ENCODE results near the gene INPP5J.
A peak's percentile ranks its signal among the peaks of the same experiment; 100 is the strongest.
"Not testable (repeated sequence)": the region's sequence is repeated elsewhere in the genome, so short reads cannot be mapped to it uniquely, and the experiment has no call there.

INPP5J gene

GRCh38 chr22:31122532-31123291 lies at the start of gene INPP5J:
Gene INPP5J (plus strand): TSS chr22:31122966. CDS start chr22:31123015, 49 bp downstream.
- no peak for DNase-seq (ENCODE audit: low read depth)

GRCh38 chr22:31073125-31073524 lies 49.6 kb upstream of the INPP5J start:
- DNase-seq (ENCODE audit: low read depth) = not testable (repeated sequence)

GRCh38 chr22:31073545-31074145 lies 49.1 kb upstream of the INPP5J start:
- not testable (repeated sequence) for DNase-seq (ENCODE audit: low read depth)

- no peak for DNase-seq (ENCODE audit: low read depth)
Observed at GRCh38 chr22:31075961-31076360, 46.8 kb upstream of the INPP5J start.

- DNase-seq (ENCODE audit: low read depth) = no peak
Observed at GRCh38 chr22:31077681-31078080, 45.1 kb upstream of the INPP5J start.

- not testable (repeated sequence) for DNase-seq (ENCODE audit: low read depth)
Observed at GRCh38 chr22:31078389-31078788, 44.4 kb upstream of the INPP5J start.

GRCh38 chr22:31079095-31079642 lies 43.6 kb upstream of the INPP5J start:
- DNase-seq (ENCODE audit: low read depth) = no peak

- no peak for DNase-seq (ENCODE audit: low read depth)
Observed at GRCh38 chr22:31080164-31080847, 42.5 kb upstream of the INPP5J start.

- DNase-seq (ENCODE audit: low read depth) = peak; percentile 74
Observed at GRCh38 chr22:31080848-31081649, 41.7 kb upstream of the INPP5J start, which contains the start of gene SMTN. Gene SMTN (plus strand): TSS chr22:31081318. CDS start chr22:31083259, 1,941 bp downstream.

GRCh38 chr22:31081963-31082605 lies 40.7 kb upstream of the INPP5J start:
- DNase-seq (ENCODE audit: low read depth) = no peak

GRCh38 chr22:31082606-31083376 lies 40.0 kb upstream of the INPP5J start:
- no peak for DNase-seq (ENCODE audit: low read depth)

GRCh38 chr22:31083377-31083768 lies 39.4 kb upstream of the INPP5J start:
- no peak for DNase-seq (ENCODE audit: low read depth)

- DNase-seq (ENCODE audit: low read depth) = no peak
Observed at GRCh38 chr22:31083923-31084810, 38.6 kb upstream of the INPP5J start.

- DNase-seq (ENCODE audit: low read depth) = peak; percentile 71
Observed at GRCh38 chr22:31084811-31085492, 37.8 kb upstream of the INPP5J start.

- no peak for DNase-seq (ENCODE audit: low read depth)
Observed at GRCh38 chr22:31085493-31085824, 37.3 kb upstream of the INPP5J start.

GRCh38 chr22:31085928-31086327 lies 36.8 kb upstream of the INPP5J start:
- DNase-seq (ENCODE audit: low read depth) = no peak

GRCh38 chr22:31086703-31087330 lies 35.9 kb upstream of the INPP5J start:
- no peak for DNase-seq (ENCODE audit: low read depth)

- DNase-seq (ENCODE audit: low read depth) = no peak
Observed at GRCh38 chr22:31087744-31088215, 35.0 kb upstream of the INPP5J start.
